ENCODE measurements around the gene REG1B. TPM values are rescaled to one million over a fixed set of nuclear protein-coding genes. Genes with fewer than 3 reads are reported as not detected.
"Not testable (repeated sequence)": the region's sequence is repeated elsewhere in the genome, so short reads cannot be mapped to it uniquely, and the experiment has no call there.

Gene REG1B
- total RNA-seq, 8 experiments from 2014 or later = 0.38 TPM; not detected in 7

DNA sequence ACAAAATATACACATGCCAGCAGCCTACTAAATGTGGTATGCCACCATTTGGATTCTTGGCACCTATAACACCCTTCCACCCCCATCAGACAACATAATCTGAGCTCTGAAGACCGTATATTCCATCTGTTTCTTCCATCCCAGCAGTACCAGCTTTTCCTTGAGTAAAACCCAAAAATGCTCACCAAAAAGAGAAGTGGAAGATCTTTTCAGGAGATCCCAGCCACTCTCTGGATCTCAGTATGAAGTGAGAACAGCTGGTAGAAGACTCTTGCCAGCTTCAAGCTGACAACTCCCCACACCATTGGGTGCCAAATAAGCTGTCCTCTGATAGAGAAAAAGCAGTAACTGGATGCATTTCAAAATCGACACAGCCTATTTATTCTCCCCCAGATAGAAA, 22.6 kb downstream of the REG1B start:
- H3K4me3 ChIP-seq = no peak overlapping the region

DNA sequence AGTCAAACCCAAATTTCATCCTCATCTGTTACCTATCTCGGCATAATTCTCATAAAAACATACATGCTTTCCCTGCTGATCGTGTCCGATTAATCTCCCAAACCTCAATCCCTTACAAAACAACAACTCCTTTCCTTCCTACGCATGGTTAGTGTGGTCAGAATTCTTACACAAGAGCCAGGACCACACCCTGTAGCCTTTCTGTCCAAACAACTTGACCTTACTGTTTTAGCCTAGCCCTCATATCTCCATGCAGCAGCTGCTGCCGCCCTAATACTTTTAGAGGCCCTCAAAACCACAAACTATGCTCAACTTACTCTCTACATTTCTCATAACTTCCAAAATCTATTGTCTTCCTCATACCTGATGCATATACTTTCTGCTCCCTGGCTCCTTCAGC, 33.0 kb downstream of the REG1B start:
- ATAC-seq (replicated peaks in 6 of 8); H3K4me1 ChIP-seq (replicated peaks in 1 of 2); H3K4me3 ChIP-seq; in situ Hi-C loops (cut with MboI; ENCODE audit: low pct_unique_long_range_greater_than_20kb in 2 of 9, low sequenced_read_pairs in 9 of 9, unreplicated experiment in 9 of 9); H3K27ac ChIP-seq: not testable (repeated sequence)
- WGBS, 10 experiments = 17 to 71% (median 67%) methylated on average over 1 of the region's 5 CpGs; no CpG with 5 or more reads in 7 of the 10 experiments

More for the DNA sequence above, 22.6 kb downstream of the REG1B start:
- 0 to 91% (median 14%) methylated on average over 1 to 2 of the region's 2 CpGs; no CpG with 5 or more reads in 4 of the 10 experiments for WGBS, 10 experiments
- in situ Hi-C loops (cut with MboI; ENCODE audit: low pct_unique_long_range_greater_than_20kb in 2 of 9, low sequenced_read_pairs in 9 of 9, unreplicated experiment in 9 of 9) = no loop called here
- H3K4me1 ChIP-seq (replicated peaks in 1 of 2) = no peaks in the 10 kb centered on the region
- H3K27ac ChIP-seq = no peak overlapping the region
- ATAC-seq (replicated peaks in 6 of 8) = no peak

DNA sequence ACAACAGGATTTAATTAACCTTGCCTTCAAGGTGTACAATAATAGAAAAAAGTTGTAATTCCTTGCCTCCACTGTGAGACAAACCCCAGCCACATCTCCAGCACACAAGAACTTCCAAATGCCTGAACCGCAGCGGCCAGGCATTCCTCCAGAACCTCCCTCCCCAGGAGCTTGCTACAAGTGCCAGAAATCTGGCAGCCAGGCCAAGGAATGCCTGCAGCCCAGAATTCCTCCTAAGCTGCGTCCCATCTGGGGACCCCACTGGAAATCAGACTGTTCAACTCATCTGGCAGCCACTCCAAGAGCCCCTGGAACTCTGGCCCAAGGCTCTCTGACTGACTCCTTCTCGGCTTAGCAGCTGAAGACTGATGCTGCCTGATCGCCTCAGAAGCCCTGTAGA, 34.3 kb downstream of the REG1B start:
- H3K4me1 ChIP-seq (replicated peaks in 1 of 2); H3K27ac ChIP-seq; H3K4me3 ChIP-seq; in situ Hi-C loops (cut with MboI; ENCODE audit: low pct_unique_long_range_greater_than_20kb in 2 of 9, low sequenced_read_pairs in 9 of 9, unreplicated experiment in 9 of 9); ATAC-seq (replicated peaks in 6 of 8): not testable (repeated sequence)
- WGBS, 10 experiments = 0% methylated on average over 1 of the region's 5 CpGs; no CpG with 5 or more reads in 8 of the 10 experiments

DNA sequence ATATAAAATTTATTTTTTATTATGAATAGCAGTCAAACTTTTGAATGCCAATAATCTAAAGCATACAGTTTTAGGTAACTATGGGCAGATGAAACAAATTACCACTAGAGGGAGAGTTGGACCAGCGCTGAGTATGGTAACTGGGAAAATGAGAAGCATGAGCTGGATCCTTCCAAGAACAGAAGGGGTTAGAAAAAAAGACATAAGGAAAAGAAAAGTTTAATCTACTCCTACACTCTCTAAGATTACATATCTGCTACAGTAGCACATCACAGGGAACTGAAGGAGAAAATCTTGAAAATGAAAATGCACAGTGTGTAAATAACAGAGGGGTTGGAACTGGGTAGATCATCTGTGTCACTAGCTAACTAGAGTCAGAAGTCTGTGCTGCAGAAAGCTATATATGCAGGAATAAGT, 46.8 kb downstream of the REG1B start:
- H3K4me3 ChIP-seq = no peak overlapping the region
- ATAC-seq (replicated peaks in 6 of 8) = peak; percentile 45 to 78 (median 60)
- WGBS, 10 experiments = 0 to 50% (median 11%) methylated on average over 1 of the region's 1 CpG; no CpG with 5 or more reads in 1 of the 10 experiments
- no peak overlapping the region for H3K27ac ChIP-seq
- no peaks in the 10 kb centered on the region for H3K4me1 ChIP-seq (replicated peaks in 1 of 2)
- in situ Hi-C loops (cut with MboI; ENCODE audit: low pct_unique_long_range_greater_than_20kb in 2 of 9, low sequenced_read_pairs in 9 of 9, unreplicated experiment in 9 of 9) = loop anchor here in 6 of 9 experiments (25.0 kb wide), 2 partner anchors 171 to 821 kb away; no protein-coding TSS in a partner anchor

DNA sequence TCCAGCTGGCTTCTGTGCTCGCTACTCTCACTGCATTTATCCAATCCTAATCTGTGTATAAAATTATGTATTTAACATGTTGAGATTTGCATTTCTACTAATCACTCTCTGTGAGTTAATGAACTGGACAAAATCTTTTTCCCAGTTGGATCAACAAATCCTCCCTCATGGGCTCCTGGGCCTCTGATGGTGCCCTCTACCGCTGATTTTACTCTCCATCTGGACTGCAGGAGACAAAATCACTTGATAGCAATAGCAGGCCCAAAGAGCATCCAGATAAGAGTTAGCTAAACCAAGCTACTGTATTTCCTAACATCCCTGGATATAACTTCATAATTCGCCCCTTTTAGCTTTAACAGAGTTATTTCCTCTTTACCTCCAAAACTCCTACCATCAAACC, 47.8 kb downstream of the REG1B start:
- 0 to 100% (median 50%) methylated on average over 1 to 3 of the region's 3 CpGs; no CpG with 5 or more reads in 1 of the 10 experiments for WGBS, 10 experiments
- Histone ChIP-seq H3K4me3 (no peak overlapping the region), H3K4me1 (replicated peaks in 1 of 2) (no peaks in the 10 kb centered on the region), H3K27ac (no peak overlapping the region)
- in situ Hi-C loops (cut with MboI; ENCODE audit: low pct_unique_long_range_greater_than_20kb in 2 of 9, low sequenced_read_pairs in 9 of 9, unreplicated experiment in 9 of 9) = loop anchor here in 6 of 9 experiments (25.0 kb wide), 2 partner anchors 172 to 822 kb away; no protein-coding TSS in a partner anchor
- no peak for ATAC-seq (replicated peaks in 6 of 8)

Other genes starting within 250 kb of the REG1B start
- gene REG3G, start 62.3 kb downstream of the REG1B start, total RNA-seq = 1 to 10 TPM in 3 of 8 experiments, under 1 TPM in 3, not detected in 2; 0.23 to 9.7 (median 0.90) TPM
- gene REG1A, start 32.5 kb upstream of the REG1B start, total RNA-seq = under 1 TPM in 1 of 8 experiments, not detected in 7; 0.56 TPM
- under 1 TPM in 1 of 8 experiments, not detected in 7; 0.54 TPM for gene REG3A, start 71.8 kb upstream of the REG1B start, total RNA-seq